ENCODE data around the gene ERN1.

Gene ERN1

DNA sequence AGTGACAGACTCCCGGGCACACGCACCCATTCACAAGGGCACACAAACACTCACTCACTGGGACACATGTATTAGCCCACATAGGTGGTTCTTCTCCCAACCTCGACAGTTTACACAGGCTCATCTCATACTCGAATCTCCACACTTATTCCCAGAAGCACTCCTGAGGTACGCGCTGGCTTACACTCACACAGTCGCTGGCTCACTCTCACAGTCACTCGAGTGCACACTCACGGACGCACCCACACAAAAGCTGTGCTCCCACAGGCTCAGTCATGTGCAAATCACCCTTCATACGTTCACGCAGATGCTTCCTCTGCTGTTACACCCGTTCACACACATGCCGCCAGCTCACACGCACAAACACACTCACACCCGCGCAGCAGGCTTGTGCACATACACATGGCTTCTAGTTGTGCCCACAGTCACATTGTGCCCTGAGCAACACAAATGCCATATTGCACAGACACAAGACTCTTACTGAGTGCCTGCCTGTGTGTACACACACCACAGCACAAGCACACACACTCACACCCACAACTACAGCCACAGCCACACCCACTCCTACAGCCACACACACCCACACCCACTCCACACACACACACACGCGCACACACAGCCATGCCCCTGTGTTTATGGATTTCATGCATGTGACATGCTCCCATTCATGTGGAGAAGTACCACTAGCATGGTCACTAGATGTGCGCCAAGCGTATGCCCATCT, 140.2 kb downstream of the ERN1 start:
- no peak overlapping the region for H3K27ac Mint-ChIP-seq

More for the DNA sequence above, 140.2 kb downstream of the ERN1 start:
- Mint-ChIP-seq H3K9me3 (ENCODE audit: low read depth) (no peaks in the 10 kb centered on the region), H3K36me3 (no peaks in the 10 kb centered on the region), H3K4me1 (ENCODE audit: low read depth) (peaks cover 43% of the 10 kb centered on the region), H3K4me3 (no peak overlapping the region), H3K27me3 (no peaks in the 10 kb centered on the region)
